IMR-90 (cell line): ENCODE data around the gene CFAP299.

Source experiments
- BHLHE40 ChIP-seq: fragments of 150-350 bp; IDR thresholded peaks from 2 replicates; pipeline ENCODE4 v1.6.1; 2016; ENCODE audit warnings: mild to moderate bottlenecking, low read depth, low read length
- CEBPB ChIP-seq: IDR thresholded peaks from 2 replicates; pipeline ENCODE4 v1.6.1; 2012; ENCODE audit warnings: low read depth, low read length, improper control_type of control experiment
- CTCF ChIP-seq: conservative IDR thresholded peaks from 2 replicates; pipeline ENCODE4 v1.5.1; 2012; ENCODE audit warnings: mild to moderate bottlenecking, low read depth, low read length, improper control_type of control experiment
- MAZ ChIP-seq: IDR thresholded peaks from 2 replicates; pipeline ENCODE4 v1.6.1; 2012; ENCODE audit warnings: low read depth, mild to moderate bottlenecking, low read length, improper control_type of control experiment, moderate library complexity, borderline replicate concordance
- MXI1 ChIP-seq: IDR thresholded peaks from 2 replicates; pipeline ENCODE4 v1.6.1; 2012; ENCODE audit warnings: low read depth, mild to moderate bottlenecking, low read length, moderate library complexity, borderline replicate concordance
- POLR2A ChIP-seq: IDR thresholded peaks from 2 replicates; pipeline ENCODE4 v1.6.1; 2012; ENCODE audit warnings: mild to moderate bottlenecking, low read depth, low read length
- RAD21 ChIP-seq: IDR thresholded peaks from 2 replicates; pipeline ENCODE4 v1.6.1; 2012; ENCODE audit warnings: low read length, improper control_type of control experiment
- RFX5 ChIP-seq: IDR thresholded peaks from 2 replicates; pipeline ENCODE4 v1.8.0; 2012; ENCODE audit warnings: low read depth, mild to moderate bottlenecking, low read length, moderate library complexity
- TF ChIP-seq, protein P1 (sequence below): fragments of 150-350 bp; IDR thresholded peaks from 2 replicates; pipeline ENCODE4 v1.6.1; 2017; ENCODE audit warnings: mild to moderate bottlenecking, antibody characterized with exemption, low read length, low read depth

DNA sequence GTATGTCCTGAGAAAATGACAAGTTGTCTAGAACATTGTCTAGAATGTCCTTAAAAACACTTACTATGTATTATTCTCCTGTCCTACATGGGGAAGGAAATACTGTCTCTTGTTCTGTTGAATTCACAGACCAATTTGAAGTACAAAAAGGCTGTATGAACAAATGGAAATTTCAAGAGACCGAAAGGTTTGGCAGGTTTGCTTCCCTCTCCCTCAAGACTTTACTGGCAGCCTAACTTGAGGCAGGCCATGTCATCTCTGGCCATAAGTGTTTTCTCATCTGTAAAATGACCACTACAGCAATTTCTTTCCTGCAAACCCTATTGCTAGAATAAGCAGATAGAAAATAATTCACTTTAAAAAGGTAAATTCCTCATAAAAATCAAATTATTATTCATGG is 503.8 kb downstream of the CFAP299 start:
- no peak for TF ChIP-seq RAD21
- TF ChIP-seq CTCF: no peak
- TF ChIP-seq POLR2A: no peak
- no peak for TF ChIP-seq RFX5
- TF ChIP-seq MAZ: no peak
- no peak for TF ChIP-seq CEBPB
- TF ChIP-seq MXI1: no peak
- TF ChIP-seq BHLHE40: no peak
- TF ChIP-seq, protein P1, sequence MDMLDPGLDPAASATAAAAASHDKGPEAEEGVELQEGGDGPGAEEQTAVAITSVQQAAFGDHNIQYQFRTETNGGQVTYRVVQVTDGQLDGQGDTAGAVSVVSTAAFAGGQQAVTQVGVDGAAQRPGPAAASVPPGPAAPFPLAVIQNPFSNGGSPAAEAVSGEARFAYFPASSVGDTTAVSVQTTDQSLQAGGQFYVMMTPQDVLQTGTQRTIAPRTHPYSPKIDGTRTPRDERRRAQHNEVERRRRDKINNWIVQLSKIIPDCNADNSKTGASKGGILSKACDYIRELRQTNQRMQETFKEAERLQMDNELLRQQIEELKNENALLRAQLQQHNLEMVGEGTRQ: no peak
